ENCODE results near the gene NAGPA. TPM values are rescaled to one million over a fixed set of nuclear protein-coding genes. Genes with fewer than 3 reads are reported as not detected.
A peak's percentile ranks its signal among the peaks of the same experiment; 100 is the strongest.

Gene NAGPA
- total RNA-seq, 1 donor: 40.2 TPM

DNA sequence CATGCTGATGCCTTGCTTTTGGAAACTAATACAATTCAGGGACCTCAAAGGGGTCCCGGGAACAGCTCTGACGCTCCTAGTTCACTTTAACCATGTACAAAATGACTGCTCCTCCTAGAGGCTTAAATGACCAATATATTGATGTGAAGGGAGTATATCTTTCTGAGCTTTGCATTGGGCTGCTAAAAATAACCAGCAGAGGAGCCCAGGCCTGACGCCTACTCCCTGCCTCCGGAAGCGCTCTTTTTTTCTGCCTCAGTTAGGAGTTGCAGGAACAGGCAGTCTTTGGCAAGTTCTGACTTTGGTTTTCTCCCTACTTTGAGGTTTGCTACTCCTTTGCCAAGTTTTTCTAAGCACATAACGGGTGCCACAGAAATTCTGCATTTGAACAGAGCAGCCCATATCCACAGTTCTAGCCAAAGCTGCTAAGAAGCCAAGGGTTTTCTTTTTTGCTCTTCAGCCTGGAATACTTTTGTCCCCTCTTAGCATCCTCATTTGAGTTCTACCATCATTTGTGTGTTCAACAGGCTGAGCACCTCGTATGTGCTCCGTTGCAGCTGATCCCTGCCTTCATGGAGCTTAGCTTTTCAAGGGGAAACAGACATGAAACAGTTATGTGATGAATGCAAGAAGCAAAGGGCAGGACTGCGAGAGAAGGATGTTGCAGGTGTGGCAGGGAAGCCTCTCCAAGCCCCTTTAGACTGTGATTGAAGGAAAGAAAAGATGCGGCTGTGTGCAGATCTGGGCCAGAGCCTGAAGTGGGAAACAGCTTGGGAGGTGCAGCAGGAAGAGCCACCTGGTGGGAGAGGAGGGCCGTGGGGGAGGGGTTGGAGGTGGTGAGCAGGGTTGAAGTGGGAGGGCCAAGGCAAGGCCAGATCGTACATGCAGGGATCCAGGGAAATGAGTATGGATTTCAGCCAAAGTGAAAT lies 2.8 kb upstream of the NAGPA start:
- Histone ChIP-seq H2AFZ (ENCODE audit: low read length) (peak overlapping the region; percentile 72), H3K27me3 (ENCODE audit: insufficient read depth, low read length) (no peaks in the 10 kb centered on the region), H3K79me2 (ENCODE audit: insufficient read depth, low read length) (no peaks in the 10 kb centered on the region), H3K27ac (ENCODE audit: low read depth, low read length) (no peak overlapping the region), H4K20me1 (ENCODE audit: insufficient read depth, low read length) (no peaks in the 10 kb centered on the region), H3K36me3 (ENCODE audit: insufficient read depth, low read length) (no peaks in the 10 kb centered on the region), H3K4me1 (ENCODE audit: insufficient read depth, low read length) (peaks cover 26% of the 10 kb centered on the region), H3K4me3 (ENCODE audit: insufficient read depth, low read length) (no peak overlapping the region), H3K9me3 (ENCODE audit: low read depth, low read length) (no peaks in the 10 kb centered on the region), H3K4me2 (ENCODE audit: insufficient read depth, low read length) (peak overlapping the region; percentile 10)
- TF ChIP-seq, protein P1, sequence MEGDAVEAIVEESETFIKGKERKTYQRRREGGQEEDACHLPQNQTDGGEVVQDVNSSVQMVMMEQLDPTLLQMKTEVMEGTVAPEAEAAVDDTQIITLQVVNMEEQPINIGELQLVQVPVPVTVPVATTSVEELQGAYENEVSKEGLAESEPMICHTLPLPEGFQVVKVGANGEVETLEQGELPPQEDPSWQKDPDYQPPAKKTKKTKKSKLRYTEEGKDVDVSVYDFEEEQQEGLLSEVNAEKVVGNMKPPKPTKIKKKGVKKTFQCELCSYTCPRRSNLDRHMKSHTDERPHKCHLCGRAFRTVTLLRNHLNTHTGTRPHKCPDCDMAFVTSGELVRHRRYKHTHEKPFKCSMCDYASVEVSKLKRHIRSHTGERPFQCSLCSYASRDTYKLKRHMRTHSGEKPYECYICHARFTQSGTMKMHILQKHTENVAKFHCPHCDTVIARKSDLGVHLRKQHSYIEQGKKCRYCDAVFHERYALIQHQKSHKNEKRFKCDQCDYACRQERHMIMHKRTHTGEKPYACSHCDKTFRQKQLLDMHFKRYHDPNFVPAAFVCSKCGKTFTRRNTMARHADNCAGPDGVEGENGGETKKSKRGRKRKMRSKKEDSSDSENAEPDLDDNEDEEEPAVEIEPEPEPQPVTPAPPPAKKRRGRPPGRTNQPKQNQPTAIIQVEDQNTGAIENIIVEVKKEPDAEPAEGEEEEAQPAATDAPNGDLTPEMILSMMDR (IDR thresholded peaks at IDR 0.05; ENCODE audit: extremely low read depth, low read depth, low read length): peak; percentile 11
- DNase-seq (ENCODE audit: insufficient read length, low spot score, missing footprints): peak; percentile 86

DNA sequence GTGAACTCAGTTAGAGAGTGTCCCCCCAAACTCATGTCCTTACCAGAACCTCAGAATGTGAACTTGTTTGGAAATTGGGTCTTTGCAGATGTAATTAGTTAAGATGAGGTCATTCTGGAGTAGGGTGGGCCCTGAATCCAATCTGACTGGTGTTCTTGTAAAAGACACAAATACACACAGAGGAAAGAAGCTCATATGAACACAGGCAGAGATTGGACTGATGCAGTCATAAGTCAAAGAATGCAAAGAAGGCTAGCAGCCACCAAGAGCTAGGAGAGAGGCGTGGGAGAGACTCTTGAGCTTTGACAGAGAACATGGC lies 2.1 kb upstream of the NAGPA start:
- H3K36me3 ChIP-seq (ENCODE audit: insufficient read depth, low read length): no peaks in the 10 kb centered on the region
- peaks cover 23% of the 10 kb centered on the region for H3K4me1 ChIP-seq (ENCODE audit: insufficient read depth, low read length)
- H3K27me3 ChIP-seq (ENCODE audit: insufficient read depth, low read length): no peaks in the 10 kb centered on the region
- no peak overlapping the region for H3K4me3 ChIP-seq (ENCODE audit: insufficient read depth, low read length)
- no peak overlapping the region for H3K27ac ChIP-seq (ENCODE audit: low read depth, low read length)
- no peaks in the 10 kb centered on the region for H4K20me1 ChIP-seq (ENCODE audit: insufficient read depth, low read length)
- TF ChIP-seq, protein P1 (IDR thresholded peaks at IDR 0.05; ENCODE audit: extremely low read depth, low read depth, low read length): no peak
- H2AFZ ChIP-seq (ENCODE audit: low read length): peak overlapping the region; percentile 72
- H3K9me3 ChIP-seq (ENCODE audit: low read depth, low read length): no peaks in the 10 kb centered on the region
- H3K4me2 ChIP-seq (ENCODE audit: insufficient read depth, low read length): peak overlapping the region; percentile 10
- no peaks in the 10 kb centered on the region for H3K79me2 ChIP-seq (ENCODE audit: insufficient read depth, low read length)
- no peak for DNase-seq (ENCODE audit: insufficient read length, low spot score, missing footprints)

- Histone ChIP-seq H4K20me1 (ENCODE audit: insufficient read depth, low read length) (no peaks in the 10 kb centered on the region), H3K79me2 (ENCODE audit: insufficient read depth, low read length) (no peaks in the 10 kb centered on the region), H3K4me1 (ENCODE audit: insufficient read depth, low read length) (peaks cover 23% of the 10 kb centered on the region), H2AFZ (ENCODE audit: low read length) (peak overlapping the region; percentile 99), H3K4me2 (ENCODE audit: insufficient read depth, low read length) (peak overlapping the region; percentile 100), H3K27ac (ENCODE audit: low read depth, low read length) (peak overlapping the region; percentile 66), H3K27me3 (ENCODE audit: insufficient read depth, low read length) (no peaks in the 10 kb centered on the region), H3K9me3 (ENCODE audit: low read depth, low read length) (no peaks in the 10 kb centered on the region), H3K36me3 (ENCODE audit: insufficient read depth, low read length) (no peaks in the 10 kb centered on the region), H3K4me3 (ENCODE audit: insufficient read depth, low read length) (peak overlapping the region; percentile 96)
- TF ChIP-seq, protein P1 (IDR thresholded peaks at IDR 0.05; ENCODE audit: extremely low read depth, low read depth, low read length): no peak
- no peak for DNase-seq (ENCODE audit: insufficient read length, low spot score, missing footprints)
Observed at GRCh38 chr16:5034167-5034523, 410 bp upstream of the NAGPA start.

DNA sequence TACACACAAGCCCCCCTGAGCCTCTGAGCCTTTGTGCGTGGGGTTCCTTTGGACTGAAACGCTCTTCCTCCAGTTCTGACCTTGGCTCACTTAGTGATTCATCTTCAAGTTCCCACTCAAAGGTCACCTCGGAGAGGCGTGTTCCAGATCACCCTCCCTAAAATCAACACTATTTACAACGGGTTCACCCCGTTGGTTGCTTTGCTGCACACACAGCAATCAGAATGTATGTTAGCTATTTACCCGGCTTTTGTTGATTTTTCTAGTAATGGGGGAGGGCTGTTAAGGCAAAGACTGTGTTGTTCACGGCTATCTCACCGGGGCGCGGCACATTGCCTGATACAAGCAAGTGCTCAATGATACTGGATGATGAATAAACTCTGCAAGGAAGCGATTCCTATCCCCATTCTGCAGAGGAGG lies 977 bp downstream of the NAGPA start:
- Histone ChIP-seq H3K27ac (ENCODE audit: low read depth, low read length) (no peak overlapping the region), H3K27me3 (ENCODE audit: insufficient read depth, low read length) (no peaks in the 10 kb centered on the region), H4K20me1 (ENCODE audit: insufficient read depth, low read length) (no peaks in the 10 kb centered on the region), H2AFZ (ENCODE audit: low read length) (peak overlapping the region; percentile 99), H3K4me3 (ENCODE audit: insufficient read depth, low read length) (peak overlapping the region; percentile 96), H3K36me3 (ENCODE audit: insufficient read depth, low read length) (no peaks in the 10 kb centered on the region), H3K4me2 (ENCODE audit: insufficient read depth, low read length) (peak overlapping the region; percentile 100), H3K4me1 (ENCODE audit: insufficient read depth, low read length) (peaks cover 23% of the 10 kb centered on the region), H3K79me2 (ENCODE audit: insufficient read depth, low read length) (no peaks in the 10 kb centered on the region), H3K9me3 (ENCODE audit: low read depth, low read length) (no peaks in the 10 kb centered on the region)
- TF ChIP-seq, protein P1 (IDR thresholded peaks at IDR 0.05; ENCODE audit: extremely low read depth, low read depth, low read length): no peak
- peak; percentile 72 for DNase-seq (ENCODE audit: insufficient read length, low spot score, missing footprints)
